Transverse colon (tissue), 4 donors: ENCODE measurements around the gene PACRG.

Experiments used
- EP300 ChIP-seq: sonication (generic); formaldehyde crosslinking; IDR thresholded peaks from one replicate; pipeline ENCODE4 v1.6.1; 2017; ENCODE audit warnings: antibody characterized with exemption, low read depth
- POLR2A ChIP-seq: fragments of 450-650 bp; IDR thresholded peaks from one replicate; pipeline ENCODE4 v1.6.1; 2016; ENCODE audit warnings: antibody characterized with exemption, mild to moderate bottlenecking, moderate library complexity
- POLR2AphosphoS5 ChIP-seq, 3 donors: sonication (generic); formaldehyde crosslinking; IDR thresholded peaks; one replicate each; pipeline ENCODE4 v1.6.1; 2016; ENCODE audit warnings: antibody characterized with exemption in 3 of 3
- TF ChIP-seq, protein P1 (sequence below), 5 experiments: fragments of 200-600 bp in 3 of 5; fragments of 450-650 bp in 2 of 5; sonication (generic) in 3 of 5; IDR thresholded peaks; 1 replicate in 2 of 5; 2 replicates in 3 of 5; pipeline ENCODE4 v1.5.1; 2016 to 2017; ENCODE audit warnings: antibody characterized with exemption in 5 of 5, inconsistent platforms in 3 of 5, mild to moderate bottlenecking in 2 of 5, moderate library complexity in 1 of 5

DNA sequence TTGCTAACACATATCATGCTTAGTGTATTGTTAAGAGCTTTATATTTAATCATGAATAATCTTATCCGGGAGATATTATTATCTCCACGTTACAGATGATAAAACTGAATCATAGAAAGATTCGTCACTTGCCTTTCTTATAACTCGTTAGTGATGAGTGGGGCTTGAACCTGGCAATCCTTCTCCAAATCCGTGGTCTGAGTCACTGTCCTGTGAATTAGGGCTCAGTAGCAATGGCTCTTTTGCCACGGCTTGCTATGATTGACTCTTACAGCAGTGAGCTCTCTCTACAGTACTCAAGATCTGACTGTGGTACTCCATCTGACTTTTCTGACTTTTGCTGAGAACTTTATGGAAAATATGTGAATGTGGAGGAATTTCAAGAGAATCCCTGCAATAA, 246.9 kb downstream of the PACRG start:
- TF ChIP-seq EP300: no peak
- TF ChIP-seq, protein P1, sequence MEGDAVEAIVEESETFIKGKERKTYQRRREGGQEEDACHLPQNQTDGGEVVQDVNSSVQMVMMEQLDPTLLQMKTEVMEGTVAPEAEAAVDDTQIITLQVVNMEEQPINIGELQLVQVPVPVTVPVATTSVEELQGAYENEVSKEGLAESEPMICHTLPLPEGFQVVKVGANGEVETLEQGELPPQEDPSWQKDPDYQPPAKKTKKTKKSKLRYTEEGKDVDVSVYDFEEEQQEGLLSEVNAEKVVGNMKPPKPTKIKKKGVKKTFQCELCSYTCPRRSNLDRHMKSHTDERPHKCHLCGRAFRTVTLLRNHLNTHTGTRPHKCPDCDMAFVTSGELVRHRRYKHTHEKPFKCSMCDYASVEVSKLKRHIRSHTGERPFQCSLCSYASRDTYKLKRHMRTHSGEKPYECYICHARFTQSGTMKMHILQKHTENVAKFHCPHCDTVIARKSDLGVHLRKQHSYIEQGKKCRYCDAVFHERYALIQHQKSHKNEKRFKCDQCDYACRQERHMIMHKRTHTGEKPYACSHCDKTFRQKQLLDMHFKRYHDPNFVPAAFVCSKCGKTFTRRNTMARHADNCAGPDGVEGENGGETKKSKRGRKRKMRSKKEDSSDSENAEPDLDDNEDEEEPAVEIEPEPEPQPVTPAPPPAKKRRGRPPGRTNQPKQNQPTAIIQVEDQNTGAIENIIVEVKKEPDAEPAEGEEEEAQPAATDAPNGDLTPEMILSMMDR (IDR thresholded peaks at IDR 0.05): no peak
- no peak for TF ChIP-seq POLR2AphosphoS5 (IDR thresholded peaks at IDR 0.05)
- no peak for TF ChIP-seq POLR2A
